ENCODE data around the gene RPL29.
A peak's percentile ranks its signal among the peaks of the same experiment; 100 is the strongest.

Gene RPL29

GRCh38 chr3:51964521-51964920, 31.2 kb downstream of the RPL29 start:
- Histone ChIP-seq H3K27ac (peak overlapping the region; percentile 100), H3K4me3 (ENCODE audit: low read depth, low read length) (peak overlapping the region; percentile 93), H3K27me3 (ENCODE audit: insufficient read depth, low read depth, severe bottlenecking) (no peaks in the 10 kb centered on the region), H3K9me3 (ENCODE audit: severe bottlenecking) (no peaks in the 10 kb centered on the region), H3K36me3 (peaks cover 83% of the 10 kb centered on the region)
- DNase-seq: no peak
- TF ChIP-seq, protein P1, sequence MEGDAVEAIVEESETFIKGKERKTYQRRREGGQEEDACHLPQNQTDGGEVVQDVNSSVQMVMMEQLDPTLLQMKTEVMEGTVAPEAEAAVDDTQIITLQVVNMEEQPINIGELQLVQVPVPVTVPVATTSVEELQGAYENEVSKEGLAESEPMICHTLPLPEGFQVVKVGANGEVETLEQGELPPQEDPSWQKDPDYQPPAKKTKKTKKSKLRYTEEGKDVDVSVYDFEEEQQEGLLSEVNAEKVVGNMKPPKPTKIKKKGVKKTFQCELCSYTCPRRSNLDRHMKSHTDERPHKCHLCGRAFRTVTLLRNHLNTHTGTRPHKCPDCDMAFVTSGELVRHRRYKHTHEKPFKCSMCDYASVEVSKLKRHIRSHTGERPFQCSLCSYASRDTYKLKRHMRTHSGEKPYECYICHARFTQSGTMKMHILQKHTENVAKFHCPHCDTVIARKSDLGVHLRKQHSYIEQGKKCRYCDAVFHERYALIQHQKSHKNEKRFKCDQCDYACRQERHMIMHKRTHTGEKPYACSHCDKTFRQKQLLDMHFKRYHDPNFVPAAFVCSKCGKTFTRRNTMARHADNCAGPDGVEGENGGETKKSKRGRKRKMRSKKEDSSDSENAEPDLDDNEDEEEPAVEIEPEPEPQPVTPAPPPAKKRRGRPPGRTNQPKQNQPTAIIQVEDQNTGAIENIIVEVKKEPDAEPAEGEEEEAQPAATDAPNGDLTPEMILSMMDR (IDR thresholded peaks at IDR 0.05; ENCODE audit: low read depth, low read length): no peak

GRCh38 chr3:51963951-51964451, 31.7 kb downstream of the RPL29 start:
- TF ChIP-seq, protein P1 (IDR thresholded peaks at IDR 0.05; ENCODE audit: low read depth, low read length): no peak
- Histone ChIP-seq H3K4me3 (ENCODE audit: low read depth, low read length) (peak overlapping the region; percentile 93), H3K36me3 (peaks cover 85% of the 10 kb centered on the region), H3K27ac (peak overlapping the region; percentile 100), H3K27me3 (ENCODE audit: insufficient read depth, low read depth, severe bottlenecking) (no peaks in the 10 kb centered on the region), H3K9me3 (ENCODE audit: severe bottlenecking) (no peaks in the 10 kb centered on the region)
- peak; percentile 99 for DNase-seq

- Histone ChIP-seq H3K9me3 (ENCODE audit: severe bottlenecking) (no peaks in the 10 kb centered on the region), H3K36me3 (peaks cover 89% of the 10 kb centered on the region), H3K4me3 (ENCODE audit: low read depth, low read length) (peak overlapping the region; percentile 47), H3K27ac (peak overlapping the region; percentile 100), H3K27me3 (ENCODE audit: insufficient read depth, low read depth, severe bottlenecking) (no peaks in the 10 kb centered on the region)
- TF ChIP-seq, protein P1 (IDR thresholded peaks at IDR 0.05; ENCODE audit: low read depth, low read length): no peak
- DNase-seq: peak; percentile 84
Measured at GRCh38 chr3:51962854-51963530, 32.7 kb downstream of the RPL29 start.

- Histone ChIP-seq H3K4me3 (ENCODE audit: low read depth, low read length) (peak overlapping the region; percentile 47), H3K9me3 (ENCODE audit: severe bottlenecking) (no peaks in the 10 kb centered on the region), H3K27me3 (ENCODE audit: insufficient read depth, low read depth, severe bottlenecking) (no peaks in the 10 kb centered on the region), H3K27ac (peak overlapping the region; percentile 100), H3K36me3 (peaks cover 95% of the 10 kb centered on the region)
- DNase-seq: peak; percentile 95
- TF ChIP-seq, protein P1 (IDR thresholded peaks at IDR 0.05; ENCODE audit: low read depth, low read length): no peak
Measured at GRCh38 chr3:51961602-51962569, 33.8 kb downstream of the RPL29 start.

GRCh38 chr3:51961011-51961410, 34.7 kb downstream of the RPL29 start:
- Histone ChIP-seq H3K9me3 (ENCODE audit: severe bottlenecking) (no peaks in the 10 kb centered on the region), H3K27ac (peak overlapping the region; percentile 100), H3K4me3 (ENCODE audit: low read depth, low read length) (peak overlapping the region; percentile 15), H3K27me3 (ENCODE audit: insufficient read depth, low read depth, severe bottlenecking) (no peaks in the 10 kb centered on the region), H3K36me3 (peaks cover 95% of the 10 kb centered on the region)
- no peak for DNase-seq
- TF ChIP-seq, protein P1 (IDR thresholded peaks at IDR 0.05; ENCODE audit: low read depth, low read length): no peak

Measured in WERI-Rb-1 (cell line).